Parathyroid adenoma (tissue), 2 donors: ENCODE data around the gene KCNN1.
"Not testable (repeated sequence)": the region's sequence is repeated elsewhere in the genome, so short reads cannot be mapped to it uniquely, and the experiment has no call there.

Experiments used
- H2AFZ ChIP-seq: fragments of 300-600 bp; sonication (generic); one replicate; pipeline ENCODE4 v1.7.0; 2017; ENCODE audit warnings: antibody characterized with exemption, mild to moderate bottlenecking
- H3K27ac ChIP-seq: fragments of 300-600 bp; sonication (generic); one replicate; pipeline ENCODE4 v1.7.0; 2017
- H3K27me3 ChIP-seq: fragments of 300-600 bp; sonication (generic); one replicate; pipeline ENCODE4 v1.7.0; 2017; ENCODE audit warnings: low read length; ENCODE audit not compliant: control insufficient read depth, insufficient read depth
- H3K36me3 ChIP-seq: fragments of 300-600 bp; sonication (generic); one replicate; pipeline ENCODE4 v1.7.0; 2017; ENCODE audit warnings: low read length; ENCODE audit not compliant: control insufficient read depth, insufficient read depth
- H3K4me1 ChIP-seq: fragments of 300-600 bp; sonication (generic); one replicate; pipeline ENCODE4 v1.7.0; 2017; ENCODE audit warnings: control low read depth
- H3K4me2 ChIP-seq: fragments of 300-600 bp; sonication (generic); one replicate; pipeline ENCODE4 v1.7.0; 2017; ENCODE audit warnings: low read length
- H3K4me3 ChIP-seq: fragments of 300-600 bp; sonication (generic); one replicate; pipeline ENCODE4 v1.7.0; 2017; ENCODE audit warnings: low read depth, low read length
- H3K79me2 ChIP-seq: fragments of 300-600 bp; sonication (generic); one replicate; pipeline ENCODE4 v1.7.0; 2017; ENCODE audit warnings: control low read depth
- H3K9ac ChIP-seq: fragments of 300-600 bp; sonication (generic); one replicate; pipeline ENCODE4 v1.7.0; 2017; ENCODE audit warnings: mild to moderate bottlenecking
- H3K9me3 ChIP-seq: fragments of 300-600 bp; sonication (generic); one replicate; pipeline ENCODE4 v1.7.0; 2017; ENCODE audit warnings: low read length; ENCODE audit not compliant: control insufficient read depth
- TF ChIP-seq, protein P1 (sequence below): fragments of 300-600 bp; sonication (generic); IDR thresholded peaks from one replicate; pipeline ENCODE4 v1.7.0; 2017; ENCODE audit warnings: antibody characterized with exemption, mild to moderate bottlenecking
- donor health status: primary hyperparathyroidism.

The KCNN1 gene

DNA sequence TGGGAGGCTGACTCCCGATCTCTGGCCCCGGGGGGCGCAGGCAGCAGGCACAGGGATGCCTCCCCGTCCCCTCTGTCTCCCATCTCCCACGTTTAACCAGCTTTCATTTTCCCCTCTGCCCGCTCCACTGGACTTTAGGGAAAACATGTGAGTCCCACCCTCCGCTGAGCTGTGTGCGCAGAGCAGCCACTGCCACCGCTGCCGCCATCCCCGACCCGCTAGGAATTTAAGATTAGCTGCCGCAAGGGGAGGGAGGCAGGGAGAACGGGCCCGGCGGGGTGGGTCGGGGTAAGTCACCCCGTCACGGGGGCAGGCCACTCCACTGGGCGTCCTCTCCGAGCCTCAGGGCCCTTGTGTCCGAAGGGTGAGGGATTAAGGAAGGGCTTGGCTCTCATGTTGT, 15.5 kb downstream of the KCNN1 start:
- no peak overlapping the region for H3K27ac ChIP-seq
- H3K4me2 ChIP-seq: no peak overlapping the region
- H3K4me1 ChIP-seq: no peaks in the 10 kb centered on the region
- TF ChIP-seq, protein P1, sequence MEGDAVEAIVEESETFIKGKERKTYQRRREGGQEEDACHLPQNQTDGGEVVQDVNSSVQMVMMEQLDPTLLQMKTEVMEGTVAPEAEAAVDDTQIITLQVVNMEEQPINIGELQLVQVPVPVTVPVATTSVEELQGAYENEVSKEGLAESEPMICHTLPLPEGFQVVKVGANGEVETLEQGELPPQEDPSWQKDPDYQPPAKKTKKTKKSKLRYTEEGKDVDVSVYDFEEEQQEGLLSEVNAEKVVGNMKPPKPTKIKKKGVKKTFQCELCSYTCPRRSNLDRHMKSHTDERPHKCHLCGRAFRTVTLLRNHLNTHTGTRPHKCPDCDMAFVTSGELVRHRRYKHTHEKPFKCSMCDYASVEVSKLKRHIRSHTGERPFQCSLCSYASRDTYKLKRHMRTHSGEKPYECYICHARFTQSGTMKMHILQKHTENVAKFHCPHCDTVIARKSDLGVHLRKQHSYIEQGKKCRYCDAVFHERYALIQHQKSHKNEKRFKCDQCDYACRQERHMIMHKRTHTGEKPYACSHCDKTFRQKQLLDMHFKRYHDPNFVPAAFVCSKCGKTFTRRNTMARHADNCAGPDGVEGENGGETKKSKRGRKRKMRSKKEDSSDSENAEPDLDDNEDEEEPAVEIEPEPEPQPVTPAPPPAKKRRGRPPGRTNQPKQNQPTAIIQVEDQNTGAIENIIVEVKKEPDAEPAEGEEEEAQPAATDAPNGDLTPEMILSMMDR: no peak
- no peak overlapping the region for H2AFZ ChIP-seq
- H3K9me3 ChIP-seq: no peaks in the 10 kb centered on the region
- H3K36me3 ChIP-seq: no peaks in the 10 kb centered on the region
- no peaks in the 10 kb centered on the region for H3K27me3 ChIP-seq
- H3K9ac ChIP-seq: no peak overlapping the region
- no peaks in the 10 kb centered on the region for H3K79me2 ChIP-seq
- no peak overlapping the region for H3K4me3 ChIP-seq

DNA sequence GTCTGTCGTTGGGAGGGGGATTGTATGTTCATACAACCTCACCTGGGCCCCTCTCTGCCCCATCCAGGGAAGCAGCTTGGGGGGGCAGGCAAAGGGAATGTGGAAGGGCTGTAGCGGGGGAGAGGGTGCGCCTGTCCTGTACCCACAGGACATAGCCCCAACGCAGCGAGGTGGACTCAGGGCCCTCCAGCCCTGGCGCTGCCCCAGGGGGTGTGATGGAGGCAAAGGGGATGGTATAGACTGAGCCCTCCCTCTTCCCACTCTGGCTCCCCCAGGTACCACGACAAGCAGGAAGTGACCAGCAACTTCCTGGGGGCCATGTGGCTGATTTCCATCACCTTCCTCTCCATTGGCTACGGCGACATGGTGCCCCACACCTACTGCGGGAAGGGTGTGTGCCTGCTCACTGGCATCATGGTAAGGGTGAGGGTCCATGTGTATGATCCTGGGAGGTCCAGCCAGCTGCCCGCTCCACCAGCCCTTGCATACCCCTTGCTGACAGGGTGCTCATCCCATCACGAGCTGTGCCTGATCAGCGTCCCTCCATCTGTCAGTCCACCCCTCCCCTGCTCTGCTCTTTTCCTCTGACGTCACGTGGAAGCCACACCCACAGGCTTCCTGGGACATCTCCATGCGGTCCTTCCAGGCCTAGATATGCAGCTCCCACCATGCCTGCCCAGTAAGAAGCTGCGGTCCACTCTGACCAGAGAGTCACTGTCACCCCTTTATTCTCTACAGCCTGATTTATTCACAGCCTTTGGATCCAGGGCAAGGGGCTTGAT, 18.3 kb downstream of the KCNN1 start:
- H3K9ac ChIP-seq: no peak overlapping the region
- no peak overlapping the region for H3K4me3 ChIP-seq
- TF ChIP-seq, protein P1: no peak

DNA sequence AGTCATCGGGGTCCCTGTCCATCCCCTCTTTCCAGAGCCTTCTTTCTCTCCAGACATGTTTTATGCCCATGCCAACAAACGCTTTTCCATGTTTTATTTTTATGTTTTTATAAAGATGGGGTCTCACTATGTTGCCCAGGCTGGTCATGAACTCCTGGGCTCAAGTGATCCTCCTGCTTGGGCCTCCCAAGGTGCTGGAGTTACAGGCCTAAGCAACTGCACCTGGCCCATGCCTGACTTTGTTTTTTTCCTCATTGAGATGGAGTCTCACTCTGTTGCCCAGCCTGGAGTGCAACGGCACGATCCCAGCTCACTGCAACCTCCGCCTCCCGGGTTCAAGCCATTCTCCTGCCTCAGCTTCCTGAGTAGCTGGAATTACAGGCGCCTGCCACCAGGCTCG, 19.7 kb downstream of the KCNN1 start:
- not testable (repeated sequence) for H3K27me3 ChIP-seq, H3K4me2 ChIP-seq, H3K4me1 ChIP-seq, H3K9ac ChIP-seq, H2AFZ ChIP-seq, H3K36me3 ChIP-seq, H3K27ac ChIP-seq, H3K79me2 ChIP-seq, H3K4me3 ChIP-seq, H3K9me3 ChIP-seq

More for the DNA sequence above, 18.3 kb downstream of the KCNN1 start:
- Histone ChIP-seq H3K36me3 (no peaks in the 10 kb centered on the region), H3K27me3 (no peaks in the 10 kb centered on the region), H3K27ac (no peak overlapping the region), H3K79me2 (no peaks in the 10 kb centered on the region), H3K4me1 (no peaks in the 10 kb centered on the region), H2AFZ (no peak overlapping the region), H3K4me2 (no peak overlapping the region), H3K9me3 (no peaks in the 10 kb centered on the region)

DNA sequence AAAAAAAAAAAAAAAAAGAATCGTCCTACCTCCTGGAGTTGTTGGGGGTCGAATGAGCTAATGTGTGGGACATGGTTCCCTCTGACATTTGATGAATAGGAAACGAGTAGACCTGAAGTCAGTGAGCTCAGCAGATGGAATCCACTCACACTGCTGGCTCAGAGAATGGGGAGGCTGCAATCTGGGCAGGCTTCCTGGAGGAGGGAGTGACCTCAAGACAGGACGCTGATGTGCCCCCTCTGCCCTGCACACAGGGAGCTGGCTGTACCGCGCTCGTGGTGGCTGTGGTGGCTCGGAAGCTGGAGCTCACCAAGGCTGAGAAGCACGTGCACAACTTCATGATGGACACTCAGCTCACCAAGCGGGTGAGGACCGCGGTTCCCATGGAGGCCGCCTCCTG, 21.3 kb downstream of the KCNN1 start:
- no peak overlapping the region for H3K27ac ChIP-seq
- H3K9ac ChIP-seq: no peak overlapping the region
- no peak overlapping the region for H3K4me3 ChIP-seq
- H3K4me2 ChIP-seq: no peak overlapping the region
- no peaks in the 10 kb centered on the region for H3K36me3 ChIP-seq
- TF ChIP-seq, protein P1: no peak
- no peaks in the 10 kb centered on the region for H3K4me1 ChIP-seq
- no peaks in the 10 kb centered on the region for H3K27me3 ChIP-seq
- no peaks in the 10 kb centered on the region for H3K9me3 ChIP-seq
- no peak overlapping the region for H2AFZ ChIP-seq
- no peaks in the 10 kb centered on the region for H3K79me2 ChIP-seq

DNA sequence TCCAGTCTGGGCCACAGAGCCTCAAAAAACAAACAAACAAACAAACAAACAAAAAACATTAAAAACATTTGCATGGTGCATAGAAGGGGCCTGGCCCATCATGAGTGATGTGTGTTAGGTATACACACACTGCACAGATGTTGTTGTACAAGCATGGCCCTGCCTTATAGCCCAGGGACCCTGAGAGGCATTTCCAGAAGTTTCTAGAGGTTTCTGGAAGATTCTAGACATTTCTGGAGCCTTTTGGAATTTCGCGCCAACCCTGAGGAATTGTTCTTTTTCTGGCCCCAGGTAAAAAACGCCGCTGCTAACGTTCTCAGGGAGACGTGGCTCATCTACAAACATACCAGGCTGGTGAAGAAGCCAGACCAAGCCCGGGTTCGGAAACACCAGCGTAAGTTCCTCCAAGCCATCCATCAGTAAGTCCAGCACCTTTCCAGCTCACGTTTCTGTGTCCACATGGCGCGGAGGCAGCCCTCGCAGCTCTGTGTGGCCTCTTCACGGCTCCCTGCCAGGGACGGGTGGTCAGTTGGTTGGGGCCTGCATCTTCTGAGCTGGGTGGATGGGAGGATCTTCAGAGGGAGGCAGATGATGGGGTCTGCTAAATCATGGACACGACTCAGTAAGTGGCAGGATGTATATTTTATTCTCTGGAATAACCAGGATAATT, 22.7 kb downstream of the KCNN1 start:
- Histone ChIP-seq H3K9ac (no peak overlapping the region), H3K4me2 (no peak overlapping the region), H3K4me3 (no peak overlapping the region), H2AFZ (no peak overlapping the region), H3K27ac (no peak overlapping the region), H3K9me3 (no peaks in the 10 kb centered on the region), H3K4me1 (no peaks in the 10 kb centered on the region), H3K27me3 (no peaks in the 10 kb centered on the region), H3K79me2 (no peaks in the 10 kb centered on the region), H3K36me3 (no peaks in the 10 kb centered on the region)
- TF ChIP-seq, protein P1: no peak
